CD4-positive, alpha-beta memory T cell (primary cell): ENCODE measurements around the gene IGLON5. TPM values are rescaled to one million over a fixed set of nuclear protein-coding genes. Genes with fewer than 3 reads are reported as not detected.

Experiments
- CTCF ChIA-PET: fragments of 350-600 bp; sonication (Branson Sonifier 250); formaldehyde crosslinking; loops from one replicate; lab custom pipeline; 2021; ENCODE audit warnings: inconsistent platforms; ENCODE audit not compliant: partially characterized antibody; lab: Charles Lee
- POLR2A ChIA-PET: fragments of 350-600 bp; sonication (Branson Sonifier 250); formaldehyde crosslinking; loops from one replicate; lab custom pipeline; 2021; ENCODE audit not compliant: partially characterized antibody; lab: Charles Lee
- DNase-seq, 5 donors: peaks; one replicate each; pipeline versions ENCODE4 v3.0.0 to v3.0.0-alpha.2; 2020 to 2022; ENCODE audit warnings: mixed read lengths in 1 of 5
- H3K27ac ChIP-seq: one replicate; pipeline ENCODE4 v1.7.0; 2013; ENCODE audit warnings: low read depth, low read length
- H3K27me3 ChIP-seq: 2 replicates; pipeline ENCODE4 v1.7.0; 2013; ENCODE audit warnings: mild to moderate bottlenecking, low read length, moderate library complexity; ENCODE audit not compliant: insufficient read depth
- H3K36me3 ChIP-seq: 2 replicates; pipeline ENCODE4 v1.7.0; 2013; ENCODE audit warnings: mild to moderate bottlenecking, low read length, moderate library complexity; ENCODE audit not compliant: insufficient read depth
- H3K4me1 ChIP-seq: 2 replicates; pipeline ENCODE4 v1.7.0; 2013; ENCODE audit warnings: mild to moderate bottlenecking, low read length, moderate library complexity; ENCODE audit not compliant: insufficient read depth
- H3K4me3 ChIP-seq, 2 donors: one replicate each; pipeline ENCODE4 v1.7.0; 2013; ENCODE audit warnings: low read length in 2 of 2, mild to moderate bottlenecking in 1 of 2
- H3K9me3 ChIP-seq, 2 donors: one replicate each; pipeline ENCODE4 v1.7.0; 2013; ENCODE audit warnings: low read length in 2 of 2, control low read depth in 1 of 2; ENCODE audit not compliant: control insufficient read depth in 1 of 2
- H3K27ac Mint-ChIP-seq, 7 donors: one replicate each; pipeline ENCODE4 v1.8.0; 2020 to 2021; ENCODE audit warnings: mixed read lengths in 7 of 7, mild to moderate bottlenecking in 6 of 7, inconsistent platforms in 3 of 7, moderate library complexity in 3 of 7
- H3K27me3 Mint-ChIP-seq, 2 donors: one replicate each; pipeline ENCODE4 v1.8.0; 2020 to 2021; ENCODE audit warnings: mixed read lengths in 2 of 2
- H3K36me3 Mint-ChIP-seq, 2 donors: one replicate each; pipeline ENCODE4 v1.8.0; 2020 to 2021; ENCODE audit warnings: mixed read lengths in 2 of 2, inconsistent platforms in 1 of 2, mild to moderate bottlenecking in 1 of 2
- H3K4me1 Mint-ChIP-seq, 4 donors: one replicate each; pipeline ENCODE4 v1.8.0; 2020 to 2021; ENCODE audit warnings: mixed read lengths in 4 of 4, mild to moderate bottlenecking in 1 of 4
- H3K4me3 Mint-ChIP-seq, 8 donors: one replicate each; pipeline ENCODE4 v1.8.0; 2020 to 2021; ENCODE audit warnings: mixed read lengths in 8 of 8, mild to moderate bottlenecking in 7 of 8, moderate library complexity in 6 of 8, inconsistent platforms in 3 of 8
- H3K9me3 Mint-ChIP-seq, 8 donors: one replicate each; pipeline ENCODE4 v1.8.0; 2020 to 2021; ENCODE audit warnings: mixed read lengths in 8 of 8, mild to moderate bottlenecking in 5 of 8, inconsistent platforms in 3 of 8, moderate library complexity in 1 of 8
- intact Hi-C: fragments of 100-400 bp; cut with micrococcal nuclease; formaldehyde crosslinking; loops from one replicate; pipeline ENCODE4 v1.15.1; 2023
- polyA plus RNA-seq, 2 donors: library from polyadenylated mRNA; unstranded; fragments of 300-500 nt; fragmentation: Illumina TruSeq; gene quantifications; one replicate each; pipeline ENCODE4 v1.2.3, GENCODE V29; 2021
- total RNA-seq, 2 experiments: library from RNA; stranded (reverse); gene quantifications; one replicate each; pipeline ENCODE4 v1.2.3, GENCODE V29; 2021

Gene IGLON5
- total and polyA plus RNA-seq, 4 experiments from 2014 or later = not detected

GRCh38 chr19:51325161-51325976 is 13.9 kb downstream of the IGLON5 start:
- H3K4me1 Mint-ChIP-seq = peaks cover 4 to 22% (median 5%) of the 10 kb centered on the region in 4 donors
- peaks cover 35 to 39% of the 10 kb centered on the region in 2 donors for H3K27me3 Mint-ChIP-seq
- intact Hi-C loops = no loop called here
- Histone ChIP-seq H3K36me3 (no peaks in the 10 kb centered on the region), H3K27me3 (peaks cover 21% of the 10 kb centered on the region), H3K4me3 (no peak overlapping the region), H3K4me1 (peaks cover 9% of the 10 kb centered on the region), H3K27ac (no peak overlapping the region), H3K9me3 (no peaks in the 10 kb centered on the region)
- H3K9me3 Mint-ChIP-seq = no peaks in the 10 kb centered on the region
- POLR2A ChIA-PET = no interaction called here
- CTCF ChIA-PET = no interaction called here
- peak overlapping the region in 1 of 8 donors; percentile 21 for H3K4me3 Mint-ChIP-seq
- H3K36me3 Mint-ChIP-seq = peaks cover 0 to 2% of the 10 kb centered on the region in 2 donors
- H3K27ac Mint-ChIP-seq = peak overlapping the region in 3 of 7 donors; percentile 4 to 54 (median 21)
- no peak for DNase-seq

- Histone ChIP-seq H3K4me1 (peaks cover 9% of the 10 kb centered on the region), H3K27me3 (peaks cover 21% of the 10 kb centered on the region), H3K9me3 (no peaks in the 10 kb centered on the region), H3K4me3 (no peak overlapping the region), H3K36me3 (no peaks in the 10 kb centered on the region), H3K27ac (no peak overlapping the region)
- no peak for DNase-seq
- intact Hi-C loops = no loop called here
- Mint-ChIP-seq H3K4me3 (no peak overlapping the region), H3K9me3 (peaks cover 0 to 5% (median 1%) of the 10 kb centered on the region in 8 donors), H3K36me3 (peaks cover 0 to 9% of the 10 kb centered on the region in 2 donors), H3K4me1 (peaks cover 4 to 22% (median 5%) of the 10 kb centered on the region in 4 donors), H3K27ac (peak overlapping the region in 1 of 7 donors; percentile 4), H3K27me3 (peaks cover 38 to 39% of the 10 kb centered on the region in 2 donors)
- ChIA-PET POLR2A (no interaction called here), CTCF (interaction anchor here (1.3 kb wide), 1 partner anchor 81 kb away, joined by 4 read pairs; no protein-coding TSS in a partner anchor)
Measured at GRCh38 chr19:51326216-51327065, 15.0 kb downstream of the IGLON5 start.

- intact Hi-C loops = no loop called here
- peaks cover 21% of the 10 kb centered on the region for H3K27me3 ChIP-seq
- ChIA-PET CTCF (interaction anchor here (1.3 kb wide), 1 partner anchor 81 kb away, joined by 4 read pairs; no protein-coding TSS in a partner anchor), POLR2A (no interaction called here)
- no peak overlapping the region for H3K27ac ChIP-seq
- peaks cover 0 to 5% (median 1%) of the 10 kb centered on the region in 8 donors for H3K9me3 Mint-ChIP-seq
- H3K4me3 Mint-ChIP-seq = peak overlapping the region in 5 of 8 donors; percentile 49 to 70 (median 59)
- peaks cover 4 to 22% (median 5%) of the 10 kb centered on the region in 4 donors for H3K4me1 Mint-ChIP-seq
- no peak overlapping the region for H3K4me3 ChIP-seq
- peaks cover 0 to 9% of the 10 kb centered on the region in 2 donors for H3K36me3 Mint-ChIP-seq
- H3K36me3 ChIP-seq = no peaks in the 10 kb centered on the region
- DNase-seq = peak; percentile 29 to 59 (median 39)
- H3K9me3 ChIP-seq = no peaks in the 10 kb centered on the region
- peaks cover 9% of the 10 kb centered on the region for H3K4me1 ChIP-seq
- peaks cover 39 to 41% of the 10 kb centered on the region in 2 donors for H3K27me3 Mint-ChIP-seq
- peak overlapping the region in 2 of 7 donors; percentile 47 to 48 for H3K27ac Mint-ChIP-seq
Measured at GRCh38 chr19:51327066-51328001, 15.9 kb downstream of the IGLON5 start.

DNA sequence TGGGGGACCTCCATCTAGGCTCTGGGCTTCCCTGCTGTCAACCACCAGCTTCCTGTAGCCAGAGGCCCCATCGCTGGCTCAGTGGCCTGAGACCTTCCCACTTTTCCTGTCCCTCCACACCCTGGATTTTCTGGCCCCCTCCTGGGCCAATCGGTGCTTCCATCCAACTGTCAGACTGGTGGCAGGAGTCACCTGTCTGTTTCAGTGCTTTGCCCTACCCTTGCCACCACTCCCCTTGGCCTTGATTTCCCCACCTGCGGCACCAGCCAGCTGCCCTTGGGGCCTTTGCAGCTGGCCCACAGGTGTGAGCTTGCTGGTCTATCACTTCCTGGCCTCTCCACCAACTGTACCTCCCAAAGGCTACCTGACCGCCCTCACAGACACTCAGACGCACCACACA is 18.0 kb downstream of the IGLON5 start:
- H3K27me3 Mint-ChIP-seq = peaks cover 26 to 37% of the 10 kb centered on the region in 2 donors
- H3K4me3 Mint-ChIP-seq = no peak overlapping the region
- H3K9me3 Mint-ChIP-seq = peaks cover 0 to 5% (median 1%) of the 10 kb centered on the region in 8 donors
- CTCF ChIA-PET = no interaction called here
- Histone ChIP-seq H3K4me3 (no peak overlapping the region), H3K27ac (no peak overlapping the region), H3K36me3 (no peaks in the 10 kb centered on the region), H3K27me3 (peaks cover 14% of the 10 kb centered on the region), H3K9me3 (no peaks in the 10 kb centered on the region), H3K4me1 (peaks cover 9% of the 10 kb centered on the region)
- intact Hi-C loops = no loop called here
- peaks cover 0 to 9% of the 10 kb centered on the region in 2 donors for H3K36me3 Mint-ChIP-seq
- DNase-seq = no peak
- H3K4me1 Mint-ChIP-seq = peaks cover 4 to 22% (median 5%) of the 10 kb centered on the region in 4 donors
- POLR2A ChIA-PET = no interaction called here
- H3K27ac Mint-ChIP-seq = no peak overlapping the region

- Histone ChIP-seq H3K27me3 (peaks cover 13% of the 10 kb centered on the region), H3K36me3 (no peaks in the 10 kb centered on the region), H3K27ac (no peak overlapping the region), H3K4me3 (no peak overlapping the region), H3K4me1 (peaks cover 9% of the 10 kb centered on the region), H3K9me3 (no peaks in the 10 kb centered on the region)
- ChIA-PET CTCF (no interaction called here), POLR2A (no interaction called here)
- H3K27me3 Mint-ChIP-seq = peaks cover 25 to 35% of the 10 kb centered on the region in 2 donors
- no peak overlapping the region for H3K27ac Mint-ChIP-seq
- intact Hi-C loops = no loop called here
- H3K36me3 Mint-ChIP-seq = peaks cover 0 to 9% of the 10 kb centered on the region in 2 donors
- no peak overlapping the region for H3K4me3 Mint-ChIP-seq
- no peak for DNase-seq
- H3K4me1 Mint-ChIP-seq = peaks cover 4 to 22% (median 5%) of the 10 kb centered on the region in 4 donors
- H3K9me3 Mint-ChIP-seq = peaks cover 0 to 5% (median 1%) of the 10 kb centered on the region in 8 donors
Measured at GRCh38 chr19:51330366-51330765, 18.9 kb downstream of the IGLON5 start.

DNA sequence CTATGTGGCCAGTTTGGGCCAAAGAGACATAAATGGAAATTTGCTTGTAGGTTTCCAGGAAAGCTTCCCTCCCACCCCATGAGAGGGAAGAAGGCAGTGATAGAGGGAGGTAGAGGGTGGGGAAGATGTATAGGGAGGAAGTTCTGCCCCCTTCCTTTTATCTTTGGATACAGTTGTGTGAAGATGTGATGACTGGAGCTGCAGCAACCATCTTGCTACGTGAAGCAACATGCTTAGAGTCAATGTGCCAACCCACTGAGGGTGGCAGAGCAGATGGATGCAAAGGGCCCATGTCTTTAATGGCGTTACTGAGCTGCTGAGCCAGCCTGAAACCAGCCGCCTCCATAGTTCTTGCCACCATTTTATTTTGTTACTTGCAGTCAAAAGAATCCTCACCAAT is 19.7 kb downstream of the IGLON5 start:
- H3K27ac ChIP-seq = no peak overlapping the region
- H3K9me3 ChIP-seq = no peaks in the 10 kb centered on the region
- no peaks in the 10 kb centered on the region for H3K36me3 ChIP-seq
- Mint-ChIP-seq H3K36me3 (peaks cover 0 to 9% of the 10 kb centered on the region in 2 donors), H3K4me3 (no peak overlapping the region), H3K9me3 (peaks cover 0 to 5% (median 1%) of the 10 kb centered on the region in 8 donors), H3K27ac (no peak overlapping the region), H3K27me3 (peaks cover 17 to 27% of the 10 kb centered on the region in 2 donors), H3K4me1 (peaks cover 4 to 16% (median 5%) of the 10 kb centered on the region in 4 donors)
- POLR2A ChIA-PET = no interaction called here
- H3K27me3 ChIP-seq = peaks cover 13% of the 10 kb centered on the region
- H3K4me3 ChIP-seq = no peak overlapping the region
- H3K4me1 ChIP-seq = peaks cover 9% of the 10 kb centered on the region
- CTCF ChIA-PET = no interaction called here
- DNase-seq = no peak
- intact Hi-C loops = no loop called here
